ENCODE measurements around the gene ATP6V1D.

- TF ChIP-seq FOXM1 (IDR thresholded peaks at IDR 0.05; ENCODE audit: borderline replicate concordance) (no peak), NFRKB (IDR thresholded peaks at IDR 0.05) (no peak), ARNT (IDR thresholded peaks at IDR 0.05) (no peak), HDGF (IDR thresholded peaks at IDR 0.05; ENCODE audit: borderline replicate concordance) (no peak), SUZ12 (IDR thresholded peaks at IDR 0.05) (no peak), SP1 (IDR thresholded peaks at IDR 0.05) (no peak), BHLHE40 (IDR thresholded peaks at IDR 0.05; ENCODE audit: borderline replicate concordance) (no peak), ELF4 (IDR thresholded peaks at IDR 0.05) (no peak)
Measured at GRCh38 chr14:67365476-67365875, 5.9 kb upstream of the ATP6V1D start.
